Smooth muscle cell (in vitro differentiated cells): Measurements from ENCODE around the gene NECTIN4. TPM values are rescaled to one million over a fixed set of nuclear protein-coding genes. Genes with fewer than 3 reads are reported as not detected.

Experiments used
- DNase-seq: peaks from one replicate; lab custom pipeline; 2025; ENCODE audit not compliant: unreplicated experiment; lab: John Stamatoyannopoulos, UW
- H2AFZ ChIP-seq: fragments of 200-600 bp; sonication (generic); 2 replicates; pipeline ENCODE4 v1.6.0; 2016; ENCODE audit warnings: antibody characterized with exemption, low read depth, mild to moderate bottlenecking
- H3F3A ChIP-seq: fragments of 200-600 bp; sonication (generic); 2 replicates; pipeline ENCODE4 v1.6.0; 2017; ENCODE audit warnings: antibody characterized with exemption, low read depth
- H3K27ac ChIP-seq: fragments of 200-600 bp; sonication (generic); 2 replicates; pipeline ENCODE4 v1.5.1; 2016; ENCODE audit warnings: low read depth, mild to moderate bottlenecking
- H3K27me3 ChIP-seq: fragments of 200-600 bp; sonication (generic); 2 replicates; pipeline ENCODE4 v1.6.1; 2016; ENCODE audit warnings: low read depth, mild to moderate bottlenecking
- H3K36me3 ChIP-seq: fragments of 200-600 bp; sonication (generic); 2 replicates; pipeline ENCODE4 v1.5.1; 2016; ENCODE audit warnings: low read depth
- H3K4me1 ChIP-seq: fragments of 200-600 bp; sonication (generic); 2 replicates; pipeline ENCODE4 v1.5.1; 2016; ENCODE audit warnings: low read depth
- H3K4me2 ChIP-seq: fragments of 200-600 bp; sonication (generic); 2 replicates; pipeline ENCODE4 v1.6.0; 2016; ENCODE audit warnings: mild to moderate bottlenecking
- H3K4me3 ChIP-seq: fragments of 200-600 bp; sonication (generic); 2 replicates; pipeline ENCODE4 v1.5.1; 2016; ENCODE audit warnings: mild to moderate bottlenecking
- H3K79me2 ChIP-seq: fragments of 200-600 bp; sonication (generic); 2 replicates; pipeline ENCODE4 v1.6.0; 2016; ENCODE audit warnings: low read depth, mild to moderate bottlenecking
- H3K9ac ChIP-seq: fragments of 200-600 bp; sonication (generic); 2 replicates; pipeline ENCODE4 v1.6.0; 2016; ENCODE audit warnings: low read depth
- H3K9me3 ChIP-seq: fragments of 200-600 bp; sonication (generic); replicated peaks from 2 replicates; pipeline ENCODE4 v1.5.1; 2016; ENCODE audit warnings: low read depth
- H4K20me1 ChIP-seq: fragments of 200-600 bp; sonication (generic); 2 replicates; pipeline ENCODE4 v1.6.0; 2016; ENCODE audit warnings: low read depth
- CTCF ChIP-seq: fragments of 200-600 bp; sonication (generic); IDR thresholded peaks from 2 replicates; pipeline ENCODE4 v1.5.1; 2017; ENCODE audit warnings: borderline replicate concordance, mild to moderate bottlenecking, antibody characterized with exemption; ENCODE audit not compliant: insufficient read depth, poor library complexity, severe bottlenecking
- WGBS: methylation state at CpG from one replicate; pipeline ENCODE4 v1.1.7; 2016; ENCODE audit warnings: low lambda C conversion rate; 5-methylcytosine and 5-hydroxymethylcytosine counted together
- polyA plus RNA-seq: library from polyadenylated mRNA; unstranded; fragments of >200 nt; fragmentation: Nextera tagmentation; extraction: Ambion mirVana; gene quantifications from 2 replicates; pipeline ENCODE4 v1.2.1, GENCODE V29; 2016
- total RNA-seq: library from RNA; depleted of rRNA; stranded (reverse); fragments of >200 nt; gene quantifications from 2 replicates; pipeline ENCODE4 v1.2.3, GENCODE V29; 2014

Gene NECTIN4
- total and polyA plus RNA-seq, 2 experiments from 2014 or later, result 12.7 to 18.2 TPM

DNA sequence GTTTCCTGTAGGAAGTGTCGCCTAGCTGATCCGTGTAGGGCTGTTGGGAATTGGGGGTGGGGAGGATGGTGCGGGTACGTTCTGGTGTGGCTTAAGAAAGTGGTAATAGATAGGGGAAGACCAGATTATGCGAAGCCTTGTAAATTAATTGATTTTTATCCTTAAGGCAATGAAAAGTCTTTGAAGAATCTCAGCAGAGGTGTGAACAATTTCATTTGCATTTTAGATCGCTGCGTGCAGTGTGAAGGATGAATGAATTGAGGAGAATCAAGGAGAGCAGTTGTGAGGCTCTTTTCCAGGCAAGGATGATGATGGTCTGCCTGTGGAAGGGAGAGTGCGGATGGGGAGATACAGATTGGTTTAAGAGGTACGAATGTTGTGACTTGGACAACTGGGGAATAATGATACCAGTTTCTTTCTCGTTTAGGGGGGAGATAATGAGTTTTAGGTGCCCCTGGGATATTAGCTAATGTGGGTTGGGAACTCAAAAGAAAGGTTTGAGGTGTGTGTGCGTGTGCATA, 43.9 kb upstream of the NECTIN4 start:
- no peak for TF ChIP-seq CTCF
- H2AFZ ChIP-seq, result peak overlapping the region; percentile 68
- H3F3A ChIP-seq, result peaks cover 5% of the 10 kb centered on the region
- H3K27me3 ChIP-seq, result no peaks in the 10 kb centered on the region
- DNase-seq, result no peak
- H4K20me1 ChIP-seq, result peaks cover 25% of the 10 kb centered on the region
- WGBS, result 2% methylated on average over 11 of the region's 11 CpGs
- peak overlapping the region; percentile 85 for H3K4me2 ChIP-seq
- H3K27ac ChIP-seq, result peak overlapping the region; percentile 93
- H3K4me3 ChIP-seq, result peak overlapping the region; percentile 65
- H3K9me3 ChIP-seq, result no peaks in the 10 kb centered on the region
- H3K9ac ChIP-seq, result peak overlapping the region; percentile 95
- peaks cover 19% of the 10 kb centered on the region for H3K4me1 ChIP-seq
- no peaks in the 10 kb centered on the region for H3K36me3 ChIP-seq
- H3K79me2 ChIP-seq, result peaks cover 66% of the 10 kb centered on the region

DNA sequence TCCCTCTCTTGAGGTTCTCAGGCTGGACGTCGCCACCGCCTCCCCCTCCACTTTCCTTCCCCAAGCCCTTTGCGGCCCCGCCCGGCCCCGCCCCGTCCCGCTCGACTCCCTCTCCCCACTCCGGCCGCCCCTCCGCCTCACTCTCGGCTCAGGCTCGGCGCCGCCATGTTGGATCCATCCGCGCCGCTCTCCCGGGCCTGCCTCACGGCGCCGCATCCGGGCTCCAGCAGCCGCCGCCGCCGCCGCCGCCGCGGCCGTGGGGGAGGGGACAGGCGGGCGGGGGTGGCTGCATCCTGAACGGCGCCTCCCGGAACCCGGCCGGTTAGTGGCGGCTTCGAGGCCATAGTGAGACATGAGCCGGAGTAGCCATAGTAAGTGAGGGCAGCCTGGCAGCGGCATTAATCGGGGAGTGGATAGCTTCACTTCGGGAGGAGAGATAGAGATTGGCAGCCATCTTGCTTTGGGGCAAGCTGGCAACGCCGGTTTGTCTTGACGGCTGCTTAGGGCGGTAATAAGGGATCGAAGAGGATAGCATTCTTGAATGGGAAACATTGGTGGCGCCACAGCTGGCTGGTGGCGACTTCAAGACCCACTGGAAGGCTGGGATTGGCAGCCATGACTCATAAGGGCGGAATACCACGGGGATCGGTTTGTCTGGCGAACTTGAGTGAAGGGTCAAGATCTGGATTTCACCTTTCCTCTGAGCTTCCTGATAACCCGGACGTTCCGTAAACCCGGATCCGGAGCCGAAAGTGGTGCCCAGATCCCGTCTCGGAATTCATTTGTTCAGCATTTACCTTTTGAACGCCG, 43.3 kb upstream of the NECTIN4 start, which contains the start of gene DEDD:
TSS of gene DEDD (minus strand) at position 258 of the 810 bp plus-strand sequence. CDS start 8,205 bp downstream, outside the sequence.
- peaks cover 5% of the 10 kb centered on the region for H3F3A ChIP-seq
- peak within 1 kb of the TSS; percentile 68 for H2AFZ ChIP-seq
- no peaks in the 10 kb centered on the region for H3K9me3 ChIP-seq
- H3K36me3 ChIP-seq, result peaks cover 3% of the 10 kb centered on the region
- peak within 1 kb of the TSS; percentile 85 for H3K4me2 ChIP-seq
- peak within 1 kb of the TSS; percentile 95 for H3K9ac ChIP-seq
- H3K27ac ChIP-seq, result peak within 1 kb of the TSS; percentile 93
- no peak for TF ChIP-seq CTCF
- WGBS, result under 1% methylated on average over 39 of the region's 68 CpGs
- peaks cover 32% of the 10 kb centered on the region for H4K20me1 ChIP-seq
- H3K79me2 ChIP-seq, result peaks cover 73% of the 10 kb centered on the region
- DNase-seq, result peak; percentile 95
- H3K27me3 ChIP-seq, result no peaks in the 10 kb centered on the region
- H3K4me1 ChIP-seq, result peaks cover 19% of the 10 kb centered on the region
- peak within 1 kb of the TSS; percentile 65 for H3K4me3 ChIP-seq

DNA sequence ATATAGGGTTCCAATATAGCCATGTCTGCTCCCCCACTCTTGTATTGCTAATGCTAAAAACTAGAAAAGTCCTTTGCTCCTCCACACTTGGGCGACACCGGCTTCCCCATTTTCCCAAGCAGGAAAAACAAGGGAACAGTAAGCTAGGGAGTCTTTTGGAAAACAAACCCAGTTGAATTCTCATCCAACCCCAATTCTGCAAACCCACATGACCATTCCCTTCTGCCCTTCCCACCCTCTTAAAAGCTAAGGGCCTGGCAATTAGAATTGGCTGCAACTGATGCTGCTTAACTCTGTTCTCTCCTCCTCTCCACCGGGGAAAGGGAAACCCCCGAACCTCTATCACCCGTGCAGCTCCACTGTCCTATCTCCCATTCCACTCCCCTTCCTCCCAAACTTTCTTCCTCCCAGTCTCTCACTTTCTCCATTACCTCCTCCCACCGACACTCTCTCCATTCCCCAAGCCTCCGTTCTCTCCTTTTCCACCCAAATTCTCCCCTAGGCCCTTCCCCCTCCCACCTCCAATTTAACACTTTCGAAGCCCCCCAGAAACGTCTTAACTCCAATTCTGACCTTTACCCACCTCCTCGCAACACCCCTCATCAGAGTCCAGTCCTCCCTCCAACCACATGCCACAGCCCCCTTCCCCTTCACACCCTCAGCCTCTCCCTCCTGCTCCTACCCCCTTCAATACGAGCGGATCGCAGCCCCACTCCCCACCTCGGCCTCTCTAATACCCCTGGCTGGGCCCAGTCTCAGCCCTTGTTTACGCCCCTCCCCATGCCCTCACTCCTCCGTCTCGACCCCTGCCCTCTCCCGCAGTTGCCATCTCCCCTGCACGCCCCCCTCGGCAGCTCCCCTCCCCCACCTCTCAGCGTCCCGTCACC, 42.4 kb upstream of the NECTIN4 start:
- Histone ChIP-seq H3K4me3 (peak overlapping the region; percentile 65), H3K27me3 (no peaks in the 10 kb centered on the region), H3K9me3 (no peaks in the 10 kb centered on the region), H3K36me3 (peaks cover 3% of the 10 kb centered on the region), H3K9ac (peak overlapping the region; percentile 95), H2AFZ (peak overlapping the region; percentile 61), H3F3A (peaks cover 5% of the 10 kb centered on the region), H3K79me2 (peaks cover 81% of the 10 kb centered on the region), H4K20me1 (peaks cover 40% of the 10 kb centered on the region), H3K4me1 (peaks cover 19% of the 10 kb centered on the region), H3K4me2 (peak overlapping the region; percentile 85), H3K27ac (peak overlapping the region; percentile 93)
- no peak for DNase-seq
- 5% methylated on average over 10 of the region's 22 CpGs for WGBS
- no peak for TF ChIP-seq CTCF
